GM19463 (cell line): Measurements from ENCODE around the gene SPRY2.
"Not testable (repeated sequence)": the region's sequence is repeated elsewhere in the genome, so short reads cannot be mapped to it uniquely, and the experiment has no call there.

Source experiments
- ATAC-seq: cut with Tn5 transposase; IDR thresholded peaks from one replicate; pipeline ENCODE4 v1.9.1; 2021; ENCODE audit warnings: mild to moderate bottlenecking, moderate library complexity; ENCODE audit not compliant: unreplicated experiment

The SPRY2 gene

GRCh38 chr13:80355496-80356094, 14.7 kb upstream of the SPRY2 start:
- ATAC-seq, result not testable (repeated sequence)

GRCh38 chr13:80348750-80349149, 7.8 kb upstream of the SPRY2 start:
- ATAC-seq, result no peak

DNA sequence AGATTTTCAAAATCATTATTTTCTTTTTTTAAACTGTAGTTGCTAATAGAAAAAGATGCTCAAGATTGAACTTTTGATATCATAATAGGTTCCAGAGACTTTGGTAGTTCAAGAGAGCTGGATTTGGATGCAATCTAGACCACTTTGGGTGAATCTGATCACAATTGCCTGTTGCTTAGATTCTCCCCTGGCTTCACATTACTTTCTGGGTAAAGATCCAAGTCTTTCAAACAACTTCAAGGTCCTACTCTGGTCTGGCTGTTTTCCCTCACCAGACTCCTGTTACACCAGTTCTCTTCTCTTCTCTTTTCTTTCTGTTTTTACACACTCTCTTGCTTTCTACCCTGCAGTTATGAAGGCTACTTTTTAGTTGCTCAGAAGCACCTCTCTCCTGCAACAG, 7.4 kb upstream of the SPRY2 start:
- ATAC-seq, result no peak

DNA sequence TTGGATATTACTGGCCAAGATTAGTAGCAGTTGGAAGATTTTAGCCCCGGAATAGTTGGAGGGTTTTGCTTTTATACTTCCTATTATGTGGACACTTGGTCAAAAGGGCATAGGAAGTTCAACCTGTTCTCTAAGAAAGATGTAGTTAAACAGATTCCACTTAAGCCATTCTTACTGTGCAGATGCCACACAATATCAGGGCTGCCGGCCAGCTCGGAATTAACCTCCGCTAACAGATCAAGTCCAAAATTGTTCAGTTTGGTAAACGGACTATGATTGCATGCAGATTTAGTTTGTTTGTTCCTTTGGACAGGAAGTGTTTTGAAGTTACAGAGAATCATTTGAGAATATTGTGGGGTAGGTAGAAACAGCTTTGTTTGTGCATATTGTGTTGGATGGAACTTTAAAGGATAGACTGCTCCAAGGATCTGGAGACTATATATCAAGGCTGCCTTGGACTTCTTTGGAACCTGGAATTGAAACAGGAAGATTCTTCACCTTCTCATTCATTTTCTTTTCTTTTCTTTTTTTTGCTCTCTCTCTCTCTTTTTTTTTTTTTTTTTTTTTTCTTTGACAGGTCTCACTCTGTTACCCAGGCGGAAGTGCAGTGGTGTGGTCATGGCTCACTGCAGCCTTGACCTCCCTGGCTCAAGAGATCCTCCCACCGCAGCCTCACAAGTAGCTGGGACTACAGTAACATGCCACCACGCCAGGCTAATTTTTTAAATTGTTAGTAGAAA, 5.0 kb upstream of the SPRY2 start:
- no peak for ATAC-seq

GRCh38 chr13:80344032-80344431, 3.1 kb upstream of the SPRY2 start:
- not testable (repeated sequence) for ATAC-seq

DNA sequence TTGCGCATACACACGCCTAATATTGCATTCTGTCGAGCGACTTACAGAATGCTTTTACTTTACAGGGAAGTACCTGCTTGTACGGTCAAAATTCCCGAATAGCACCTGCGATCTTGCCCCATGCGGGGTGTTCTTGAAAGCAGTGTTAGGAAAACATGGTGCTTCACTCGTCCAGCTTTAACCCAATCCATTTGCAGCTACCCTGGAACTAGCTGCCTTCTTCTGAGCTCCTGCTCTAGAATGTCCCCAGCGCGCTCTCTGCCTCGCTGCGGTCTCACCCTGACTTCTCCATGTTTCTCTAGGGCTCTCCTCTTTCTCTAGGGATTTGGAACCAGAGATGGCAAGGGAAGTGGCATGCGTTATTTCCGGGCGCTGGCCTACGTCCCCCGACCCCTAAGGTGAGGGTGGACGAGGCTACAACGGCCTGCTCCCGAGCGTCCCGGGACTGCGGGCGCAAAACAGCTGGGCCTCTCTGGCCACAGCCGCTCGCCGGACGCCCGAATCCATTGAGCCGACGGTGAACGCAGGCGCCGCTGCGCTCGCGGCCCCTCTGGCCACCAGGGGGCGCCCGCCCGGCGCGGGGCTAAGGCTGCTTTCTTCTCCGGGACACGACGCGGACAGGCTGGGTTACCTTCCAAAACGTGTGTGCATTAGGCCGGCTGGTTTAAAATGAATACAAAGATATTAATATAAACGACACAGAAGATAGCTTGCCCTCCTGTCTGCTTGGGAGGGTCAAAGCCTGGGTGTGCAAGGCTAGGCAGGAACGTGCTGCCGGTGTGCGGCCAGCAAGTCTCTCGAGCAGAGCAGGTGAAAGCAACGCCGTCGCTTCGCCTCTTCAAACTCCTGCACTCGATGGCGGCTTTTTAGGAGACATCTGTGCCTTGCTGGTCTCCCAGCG, 1.8 kb upstream of the SPRY2 start:
- ATAC-seq, result peak; percentile 35

DNA sequence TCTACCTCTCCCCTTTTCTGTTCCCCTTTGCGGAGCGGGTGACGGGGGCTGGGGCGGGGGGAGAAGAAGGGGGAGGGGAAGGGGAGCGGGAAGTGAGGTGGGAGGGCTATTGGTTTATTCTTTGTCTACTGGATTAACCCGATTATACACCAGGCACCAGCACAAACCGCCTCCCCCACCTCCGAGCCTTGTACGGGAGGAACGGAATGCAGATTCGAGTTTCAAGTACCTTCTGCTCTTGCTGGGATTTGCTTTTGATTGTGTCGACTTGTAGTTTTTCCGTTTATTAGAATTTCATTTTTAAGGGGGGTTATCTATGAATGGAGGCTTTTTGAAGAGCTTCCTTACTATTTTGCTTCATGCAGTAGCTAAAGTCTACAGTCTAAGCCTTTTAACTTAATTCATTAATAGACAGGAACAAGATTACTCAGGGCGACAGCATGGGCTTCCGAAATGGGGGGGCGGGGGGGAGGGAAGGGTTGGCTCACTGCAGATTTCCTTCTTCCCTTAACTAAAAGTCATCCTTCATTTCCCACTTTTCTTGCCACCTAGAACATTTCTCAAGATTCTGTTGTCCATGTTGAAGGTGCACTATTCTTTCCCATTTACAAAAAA, 937 bp upstream of the SPRY2 start:
- no peak for ATAC-seq

DNA sequence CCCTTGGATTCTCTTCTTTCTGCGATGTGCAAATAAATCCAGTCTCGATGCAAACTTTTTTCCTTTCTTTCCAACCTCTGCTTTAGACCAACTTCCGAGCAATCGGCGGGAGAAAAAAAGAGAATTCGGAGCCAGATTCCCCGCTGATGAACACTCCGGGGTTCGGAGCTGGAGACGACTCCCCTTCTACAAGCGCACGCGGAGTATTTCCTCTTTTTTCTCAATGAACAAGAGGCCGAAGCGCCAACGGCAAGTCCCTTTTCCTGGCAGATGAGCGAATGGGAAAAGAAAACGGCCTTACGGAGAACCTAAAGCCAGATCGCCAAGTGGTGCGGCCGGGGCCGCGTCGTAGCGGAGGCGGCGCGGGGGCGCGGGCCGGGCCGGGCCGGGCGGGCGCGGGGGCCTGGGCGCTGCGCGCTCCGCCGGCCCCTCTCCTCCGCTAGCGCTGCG, 250 bp downstream of the SPRY2 start:
- peak; percentile 23 for ATAC-seq

DNA sequence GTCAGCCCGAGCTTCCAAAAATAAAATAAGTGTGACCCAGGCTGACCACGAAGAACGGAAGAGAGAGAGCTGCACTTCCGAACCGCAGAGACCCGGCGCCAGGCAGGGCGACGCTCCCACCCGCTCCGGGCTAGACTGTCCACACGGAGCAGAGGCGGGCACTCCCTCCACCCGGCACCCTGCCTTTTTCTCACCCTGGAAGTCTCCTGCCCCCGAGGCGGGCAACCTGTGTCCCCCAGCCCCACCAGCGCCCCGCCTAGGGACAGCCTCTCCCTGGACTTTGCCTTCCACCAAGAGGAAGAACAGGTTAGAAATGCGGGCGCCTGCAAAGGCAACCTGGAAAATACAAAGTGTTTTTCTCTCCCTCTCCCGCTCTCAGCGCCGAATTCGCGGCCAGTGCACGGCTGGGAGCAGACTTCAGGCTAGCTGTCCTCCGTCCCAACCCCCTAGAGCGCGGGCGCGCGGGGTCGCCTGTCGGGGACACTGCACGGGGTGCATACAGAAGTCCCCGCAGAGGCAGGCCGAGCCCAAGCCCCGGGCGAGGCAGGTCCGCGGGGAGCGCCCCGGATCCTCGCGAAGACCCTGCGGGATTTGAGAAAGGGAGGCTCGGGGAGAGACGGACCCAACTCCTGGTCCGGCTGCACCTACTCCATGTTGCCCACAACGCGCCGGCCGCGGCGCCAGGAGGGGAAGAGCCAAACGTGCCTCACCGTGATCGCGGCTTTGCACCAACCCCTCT, 845 bp downstream of the SPRY2 start:
- peak; percentile 21 for ATAC-seq

DNA sequence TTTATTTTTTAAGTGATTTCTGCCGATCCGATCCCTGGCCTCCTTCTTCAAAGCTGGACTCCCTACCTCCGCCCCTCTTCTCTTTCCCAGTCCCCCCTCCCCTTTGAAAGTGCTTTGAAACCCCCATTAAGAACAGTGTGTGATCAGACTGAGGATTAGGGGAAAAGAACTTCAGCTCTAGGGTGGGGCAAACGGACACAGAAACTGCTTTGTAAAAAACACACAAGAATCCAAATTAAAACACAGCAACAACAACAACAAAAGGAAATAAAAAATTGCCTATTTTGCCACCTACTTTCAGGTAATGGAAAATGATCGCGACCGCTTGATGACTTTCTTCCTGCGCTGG, 1.4 kb downstream of the SPRY2 start:
- no peak for ATAC-seq

DNA sequence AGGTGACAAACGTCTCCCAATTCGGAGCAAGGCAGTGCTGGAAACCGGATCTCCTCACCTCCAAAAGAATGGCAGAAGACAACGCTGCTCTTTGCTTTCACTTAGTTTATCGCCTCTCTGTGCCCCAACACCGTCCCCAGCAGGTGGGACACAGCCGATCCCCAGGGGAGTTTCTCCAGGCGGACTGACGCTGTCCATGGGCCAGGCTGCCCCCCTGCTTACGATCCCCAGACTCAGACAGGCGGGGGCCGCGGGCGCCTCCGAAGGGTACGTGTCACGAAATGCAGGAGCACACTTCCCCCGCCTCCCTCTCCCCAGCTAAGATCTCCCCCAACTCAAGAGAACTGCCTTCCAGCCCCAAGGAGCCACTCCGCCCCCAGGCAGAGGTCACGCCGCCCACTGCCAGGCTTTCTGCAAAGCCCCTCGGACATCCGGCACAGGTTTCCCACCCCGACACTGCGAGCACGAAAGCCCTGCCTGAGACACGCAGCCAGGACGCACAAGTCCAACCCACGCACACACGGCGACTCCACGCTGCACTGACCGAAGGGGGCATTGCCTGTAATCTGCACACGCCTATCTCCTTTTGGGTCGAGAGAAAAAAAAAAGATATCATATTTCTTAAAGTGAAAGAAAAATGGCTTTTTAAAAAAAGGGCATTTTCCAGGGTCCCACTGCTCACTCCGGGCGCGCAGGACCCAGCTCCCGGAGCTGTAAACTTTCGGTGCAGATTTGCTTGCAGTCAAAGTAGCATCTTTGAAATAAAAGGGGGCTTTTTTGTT, 2.0 kb downstream of the SPRY2 start:
- ATAC-seq, result peak; percentile 20

DNA sequence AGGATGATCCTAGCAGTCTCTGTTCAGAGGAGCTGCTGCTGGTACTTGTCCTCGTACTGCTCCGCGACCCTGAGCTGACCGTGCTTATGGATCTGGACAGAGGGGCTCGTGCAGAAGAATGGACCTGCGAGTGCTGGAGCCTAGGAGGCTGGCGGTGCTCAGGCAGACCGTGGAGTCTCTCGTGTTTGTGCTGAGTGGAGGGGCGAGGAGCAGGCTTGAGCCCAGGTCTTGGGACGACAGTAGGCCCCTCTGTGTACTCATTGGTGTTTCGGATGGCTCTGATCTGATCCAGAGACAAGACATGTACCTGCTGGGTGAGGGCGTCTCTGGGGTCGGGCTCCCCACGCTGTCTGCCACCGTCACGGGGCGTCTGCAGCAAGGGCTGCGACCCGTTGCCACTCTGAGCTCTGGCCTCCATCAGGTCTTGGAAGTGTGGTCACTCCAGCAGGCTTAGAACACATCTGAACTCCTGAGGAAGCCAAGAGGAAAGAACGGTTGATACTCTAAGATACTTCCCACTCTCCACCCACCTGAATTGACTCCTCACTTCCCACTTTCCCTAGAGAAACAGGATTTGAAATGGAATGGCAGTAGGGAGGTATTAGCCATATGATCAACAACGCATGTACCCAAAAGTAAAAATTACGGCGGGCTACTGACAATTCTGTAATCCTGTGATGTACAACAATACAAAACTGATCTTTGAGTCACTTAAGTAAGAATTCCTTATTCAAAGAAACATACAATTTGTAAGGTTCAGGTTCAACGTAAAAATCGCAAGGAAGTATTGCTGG, 3.4 kb downstream of the SPRY2 start:
- no peak for ATAC-seq

GRCh38 chr13:80336776-80337287, 4.1 kb downstream of the SPRY2 start:
- ATAC-seq, result no peak

DNA sequence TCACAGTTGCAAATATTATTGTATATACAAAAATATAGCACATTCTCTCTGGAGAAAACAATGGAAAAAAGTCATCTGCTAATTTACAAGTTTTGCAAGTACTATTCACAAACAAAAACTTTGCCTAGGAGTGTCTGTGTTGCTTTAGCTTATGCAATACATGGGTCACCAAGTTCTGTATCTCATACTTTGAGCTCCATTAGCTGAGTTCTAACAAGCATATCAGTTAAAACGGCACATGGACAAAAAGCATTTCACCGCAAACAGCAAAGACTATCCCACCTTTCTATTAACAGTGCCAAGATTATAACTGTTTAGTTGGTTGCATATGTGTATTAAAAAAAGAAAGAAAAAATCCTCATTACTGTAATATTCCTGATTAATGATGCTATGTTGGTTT, 4.6 kb downstream of the SPRY2 start:
- no peak for ATAC-seq

- ATAC-seq, result no peak
Measured at GRCh38 chr13:80334597-80335260, 6.2 kb downstream of the SPRY2 start.

- ATAC-seq, result no peak
Measured at GRCh38 chr13:80331984-80332383, 8.9 kb downstream of the SPRY2 start.

GRCh38 chr13:80329250-80329649, 11.7 kb downstream of the SPRY2 start:
- ATAC-seq, result peak; percentile 67

GRCh38 chr13:80319004-80319403, 21.9 kb downstream of the SPRY2 start:
- ATAC-seq, result no peak
